ENCODE data around the gene TRIM44.

- TF ChIP-seq CTCF (IDR thresholded peaks at IDR 0.05; ENCODE audit: low read depth, low read length, poor library complexity, severe bottlenecking) (no peak), EZH2phosphoT487 (IDR thresholded peaks at IDR 0.05; ENCODE audit: borderline replicate concordance, low read length) (no peak)
Measured at GRCh38 chr11:35794850-35795249, 132.3 kb downstream of the TRIM44 start.
